ENCODE data around the gene ZSCAN25.

- TF ChIP-seq POLR2A (IDR thresholded peaks at IDR 0.05), result no peak
- no peak for TF ChIP-seq CTCF (IDR thresholded peaks at IDR 0.05)
These were observed 58.4 kb downstream of the ZSCAN25 start for GRCh38 chr7:99674995-99675742.

Data from vagina (tissue), 2 donors.